A549 (cell line): ENCODE measurements around the gene R3HDM2. TPM values are rescaled to one million over a fixed set of nuclear protein-coding genes. Genes with fewer than 3 reads are reported as not detected.

Experiments used
- ATAC-seq, 2 experiments: fragments of 200-7000 bp in 1 of 2; fragments of >200 bp in 1 of 2; cut with Nextera tagmentation in 1 of 2; cut with Tn5 transposase in 1 of 2; 3 replicates each; pipeline versions ENCODE4 v1.8.0 to v1.9.1; 2018 to 2020; ENCODE audit warnings: mild to moderate bottlenecking in 1 of 2, moderate library complexity in 1 of 2
- CTCF ChIA-PET: fragments of 300-600 bp; sonication (Branson Sonifier 250); formaldehyde crosslinking; extraction: SDS; loops from one replicate; lab custom pipeline; 2021; ENCODE audit warnings: antibody characterized with exemption, inconsistent platforms; lab: Yijun Ruan, JAX
- POLR2A ChIA-PET: fragments of 350-600 bp; formaldehyde crosslinking; extraction: SDS; loops from one replicate; lab custom pipeline; 2021; ENCODE audit warnings: antibody characterized with exemption, inconsistent platforms; lab: Yijun Ruan, JAX
- DNase-seq, 2 experiments: peaks; one replicate each; pipeline versions ENCODE4 v3.0.0 to v3.0.0-alpha.2; 2011 to 2016; ENCODE audit warnings: low read depth in 1 of 2, low spot score in 1 of 2
- FAIRE-seq: peaks from 2 replicates; lab custom pipeline; 2011; peaks lifted over from hg19 to GRCh38; lab: Jason Lieb, UNC
- H3K27ac ChIP-seq, 2 experiments: fragments of >200 bp; sonication (Bioruptor Twin); formaldehyde crosslinking; 3 replicates each; pipeline ENCODE4 v1.5.1; 2016 to 2017
- H3K4me1 ChIP-seq: fragments of >200 bp; sonication (Bioruptor Twin); formaldehyde crosslinking; 3 replicates; pipeline ENCODE4 v1.6.1; 2016
- H3K4me2 ChIP-seq: fragments of >200 bp; sonication (Bioruptor Twin); formaldehyde crosslinking; 3 replicates; pipeline ENCODE4 v1.6.1; 2016
- H3K4me3 ChIP-seq: fragments of >200 bp; sonication (Bioruptor Twin); formaldehyde crosslinking; 3 replicates; pipeline ENCODE4 v1.5.1; 2016
- H3K9me3 ChIP-seq: fragments of >200 bp; sonication (Bioruptor Twin); formaldehyde crosslinking; 3 replicates; pipeline ENCODE4 v1.6.1; 2016
- CBX8 ChIP-seq: fragments of 200-600 bp; sonication (generic); IDR thresholded peaks from 2 replicates; pipeline ENCODE4 v1.6.1; 2016
- CEBPB ChIP-seq, 2 experiments: fragments of >200 bp in 1 of 2; sonication (Bioruptor Twin) in 1 of 2; formaldehyde crosslinking in 1 of 2; IDR thresholded peaks; 2 replicates each; pipeline ENCODE4 v1.6.1; 2012 to 2016
- CHD2 ChIP-seq: fragments of 150-350 bp; IDR thresholded peaks from 2 replicates; pipeline ENCODE4 v1.6.1; 2014; ENCODE audit warnings: low read length; ENCODE audit not compliant: partially characterized antibody
- CTCF ChIP-seq: fragments of >200 bp; sonication (Bioruptor Twin); formaldehyde crosslinking; IDR thresholded peaks from 3 replicates; pipeline ENCODE4 v1.5.1; 2016
- E2F6 ChIP-seq: IDR thresholded peaks from 2 replicates; pipeline ENCODE4 v1.6.1; 2012; ENCODE audit warnings: low read depth, borderline replicate concordance
- EHF ChIP-seq: fragments of 250-450 bp; sonication (Bioruptor Pico); IDR thresholded peaks from 2 replicates; pipeline ENCODE4 v1.5.0; 2020; ENCODE audit warnings: mild to moderate bottlenecking
- EP300 ChIP-seq, 2 experiments: fragments of >200 bp; sonication (Bioruptor Twin); formaldehyde crosslinking; IDR thresholded peaks; 2 replicates in 1 of 2; 3 replicates in 1 of 2; pipeline ENCODE4 v1.6.1; 2016 to 2017
- FOSB ChIP-seq: fragments of 250-450 bp; sonication (Bioruptor Pico); IDR thresholded peaks from 2 replicates; pipeline ENCODE4 v1.5.0; 2020; ENCODE audit warnings: mild to moderate bottlenecking, moderate library complexity
- FOSL2 ChIP-seq, 2 experiments: fragments of 450-650 bp in 1 of 2; fragments of >200 bp in 1 of 2; sonication (Bioruptor Twin) in 1 of 2; formaldehyde crosslinking; IDR thresholded peaks; 2 replicates each; pipeline versions ENCODE4 v1.5.0 to v1.6.1; 2016 to 2020; ENCODE audit warnings: mild to moderate bottlenecking in 1 of 2, moderate library complexity in 1 of 2
- FOXS1 ChIP-seq: fragments of 250-450 bp; sonication (Bioruptor Pico); IDR thresholded peaks from 2 replicates; pipeline ENCODE4 v1.5.0; 2020; ENCODE audit warnings: mild to moderate bottlenecking, moderate library complexity
- HDAC2 ChIP-seq: fragments of 200-600 bp; sonication (generic); IDR thresholded peaks from 2 replicates; pipeline ENCODE4 v1.6.1; 2016
- HEYL ChIP-seq: fragments of 250-450 bp; sonication (Bioruptor Pico); IDR thresholded peaks from 2 replicates; pipeline ENCODE4 v1.8.0; 2021; ENCODE audit warnings: mild to moderate bottlenecking, moderate library complexity
- HOXA7 ChIP-seq: fragments of 250-450 bp; sonication (Bioruptor Pico); IDR thresholded peaks from 2 replicates; pipeline ENCODE4 v1.5.0; 2020; ENCODE audit warnings: mild to moderate bottlenecking, moderate library complexity
- HOXB13 ChIP-seq: fragments of 250-450 bp; sonication (Bioruptor Pico); IDR thresholded peaks from 2 replicates; pipeline ENCODE4 v1.5.0; 2020; ENCODE audit warnings: low read depth, mild to moderate bottlenecking, moderate library complexity
- JUN ChIP-seq, 2 experiments: fragments of >200 bp; sonication (Bioruptor Twin); formaldehyde crosslinking; IDR thresholded peaks; 2 replicates in 1 of 2; 3 replicates in 1 of 2; pipeline ENCODE4 v1.6.1; 2016 to 2017
- KDM1A ChIP-seq: fragments of 200-600 bp; sonication (generic); IDR thresholded peaks from 2 replicates; pipeline ENCODE4 v1.6.1; 2016; ENCODE audit warnings: low read depth, mild to moderate bottlenecking
- NFE2L2 ChIP-seq: fragments of 150-350 bp; conservative IDR thresholded peaks from 2 replicates; pipeline ENCODE4 v1.6.1; 2014; ENCODE audit warnings: low read length
- RAD21 ChIP-seq, 2 experiments: fragments of >200 bp in 1 of 2; sonication (Bioruptor Twin) in 1 of 2; formaldehyde crosslinking in 1 of 2; IDR thresholded peaks in 1 of 2; conservative IDR thresholded peaks in 1 of 2; 2 replicates in 1 of 2; 3 replicates in 1 of 2; pipeline ENCODE4 v1.6.1; 2012 to 2018; ENCODE audit warnings: inconsistent platforms in 1 of 2
- RARB ChIP-seq: fragments of 250-450 bp; sonication (Bioruptor Pico); IDR thresholded peaks from 2 replicates; pipeline ENCODE4 v1.8.0; 2021; ENCODE audit warnings: mild to moderate bottlenecking, moderate library complexity
- RCOR1 ChIP-seq: fragments of 150-350 bp; IDR thresholded peaks from 2 replicates; pipeline ENCODE4 v1.6.1; 2014; ENCODE audit warnings: antibody characterized with exemption, low read length, low read depth
- RNF2 ChIP-seq: fragments of 200-600 bp; sonication (generic); IDR thresholded peaks from 2 replicates; pipeline ENCODE4 v1.6.1; 2016; ENCODE audit warnings: low read depth, mild to moderate bottlenecking, antibody characterized with exemption, moderate library complexity, borderline replicate concordance
- TP53 ChIP-seq: fragments of 250-450 bp; sonication (Bioruptor Pico); IDR thresholded peaks from 2 replicates; pipeline ENCODE4 v1.5.0; 2021; ENCODE audit warnings: mild to moderate bottlenecking, moderate library complexity
- ZSCAN20 ChIP-seq: fragments of 250-450 bp; sonication (Bioruptor Pico); IDR thresholded peaks from 2 replicates; pipeline ENCODE4 v1.8.0; 2022; ENCODE audit warnings: mild to moderate bottlenecking, moderate library complexity
- WGBS: methylation state at CpG from one replicate; pipeline ENCODE4 v1.1.6; 2017; ENCODE audit errors: missing lambda C conversion rate; 5-methylcytosine and 5-hydroxymethylcytosine counted together
- polyA plus RNA-seq, 4 experiments: library from polyadenylated mRNA; depleted of rRNA in 3 of 4; stranded (reverse); fragments of >200 nt; fragmentation: RNase III in 1 of 4; extraction: RNeasy Plus Mini Kit Qiagen cat#74134 plus additional on column Dnase treatment in 1 of 4; gene quantifications; 2 replicates in 3 of 4; 3 replicates in 1 of 4; pipeline ENCODE4 v1.2.3, GENCODE V29; 2011 to 2017
- TF ChIP-seq, protein P1 (sequence below): fragments of 450-650 bp; IDR thresholded peaks from 2 replicates; pipeline ENCODE4 v1.6.1; 2014; ENCODE audit warnings: antibody characterized with exemption

The R3HDM2 gene
- polyA plus RNA-seq, 2 of the 4 experiments (the other 2 are of a cell fraction), result 14.0 to 30.6 TPM

GRCh38 chr12:57343703-57344378 lies 87.0 kb downstream of the R3HDM2 start:
- Histone ChIP-seq H3K4me1 (peaks cover 34% of the 10 kb centered on the region), H3K9me3 (peaks cover 4% of the 10 kb centered on the region; the same call in 2 of the 3 replicates), H3K4me3 (no peak overlapping the region), H3K27ac (no peak overlapping the region), H3K4me2 (no peak overlapping the region)
- TF ChIP-seq RARB (CRISPR knock-in tag), result no peak
- TF ChIP-seq RNF2, result no peak
- no peak for TF ChIP-seq CHD2
- no peak for TF ChIP-seq JUN (IDR thresholded peaks at IDR 0.05)
- no peak for TF ChIP-seq HDAC2
- TF ChIP-seq E2F6, result no peak
- no peak for DNase-seq
- CTCF ChIA-PET, result interaction anchor here (0.6 to 4.9 kb wide), 2 partner anchors 18 to 110 kb away, joined by 3 to 38 read pairs; partner anchors contain the start of gene INHBE
- ATAC-seq, result no peak
- no peak for FAIRE-seq
- POLR2A ChIA-PET, result no interaction called here
- WGBS, result 80% methylated on average over 7 of the region's 7 CpGs

- CTCF ChIA-PET, result interaction anchor here (0.6 to 4.9 kb wide), 10 partner anchors 9 to 334 kb away, joined by 3 to 38 read pairs (median 4); partner anchors contain the start of genes INHBC and INHBE
- TF ChIP-seq CEBPB (IDR thresholded peaks at IDR 0.05) (peak in 1 of 2 experiments; percentile 28; a peak in 1 of 4 replicates), CTCF (no peak)
- no peaks in the 10 kb centered on the region for H3K9me3 ChIP-seq
- H3K4me2 ChIP-seq, result peak overlapping the region; percentile 60
- WGBS, result 31% methylated on average over 7 of the region's 7 CpGs
- H3K4me1 ChIP-seq, result peaks cover 34% of the 10 kb centered on the region
- peak overlapping the region; percentile 14 to 61; a peak in 4 of 6 replicates for H3K27ac ChIP-seq
- H3K4me3 ChIP-seq, result no peak overlapping the region
- peak; percentile 83 to 86 for ATAC-seq
- DNase-seq, result peak; percentile 27 to 71
- FAIRE-seq, result no peak
- POLR2A ChIA-PET, result interaction anchor here (0.7 to 1.8 kb wide), 3 partner anchors 23 to 1009 kb away, joined by 3 to 7 read pairs (median 3); partner anchors contain the start of gene PAN2
These were observed 88.6 kb downstream of the R3HDM2 start for GRCh38 chr12:57342207-57342691.

DNA sequence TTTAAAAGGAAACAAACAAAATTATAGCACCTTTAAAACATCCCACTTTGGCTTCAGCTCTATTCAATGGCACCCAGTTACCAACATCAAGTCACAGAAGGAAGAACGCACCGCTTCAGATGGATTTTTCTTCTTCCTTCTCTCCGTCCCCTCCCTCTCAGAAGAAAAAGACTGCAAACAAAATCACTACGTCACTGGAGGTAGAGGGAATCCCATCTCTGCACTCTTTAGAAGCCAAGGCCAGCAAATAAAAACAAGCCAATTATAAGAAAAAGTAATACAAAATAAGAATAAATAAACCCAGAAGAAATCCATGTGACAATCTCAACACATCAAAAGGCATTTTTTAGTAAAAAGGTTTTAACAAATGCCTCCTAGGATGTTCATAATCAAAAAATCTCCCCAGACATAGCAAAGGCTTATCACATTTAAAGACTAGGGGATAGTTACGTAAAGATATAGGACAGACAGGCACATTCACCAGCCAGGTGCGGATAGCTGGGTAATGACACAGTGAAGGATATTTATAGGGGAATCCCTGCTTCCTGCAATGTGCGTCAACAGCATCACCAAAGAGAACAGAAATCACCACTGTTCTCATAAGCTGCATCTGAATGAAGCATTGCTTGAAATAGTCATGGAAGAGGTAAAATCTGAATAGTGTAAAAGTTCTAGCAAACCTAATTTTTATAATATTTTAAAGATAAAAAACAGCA lies 89.4 kb downstream of the R3HDM2 start:
- POLR2A ChIA-PET, result interaction anchor here (1.2 to 1.8 kb wide), 3 partner anchors 22 to 89 kb away, joined by 3 to 7 read pairs (median 5); no protein-coding TSS in a partner anchor

GRCh38 chr12:57340104-57340503 lies 90.7 kb downstream of the R3HDM2 start:
- ChIA-PET POLR2A (interaction anchor here (1.7 kb wide), 1 partner anchor 90 kb away, joined by 5 read pairs; no protein-coding TSS in a partner anchor), CTCF (interaction anchor here (0.9 to 2.1 kb wide), 6 partner anchors 16 to 126 kb away, joined by 3 to 13 read pairs (median 5); partner anchors contain the start of gene GLI1)
- 12% methylated on average over 3 of the region's 3 CpGs for WGBS
- Histone ChIP-seq H3K4me1 (peaks cover 34% of the 10 kb centered on the region), H3K9me3 (no peaks in the 10 kb centered on the region), H3K27ac (peak overlapping the region in 1 of 2 experiments; percentile 15; a peak in 1 of 6 replicates), H3K4me2 (peak overlapping the region; percentile 60), H3K4me3 (no peak overlapping the region)
- FAIRE-seq (no peak), DNase-seq (peak; percentile 41 to 71), ATAC-seq (peak in 1 of 2 experiments; percentile 65; a peak in 4 of 6 replicates)
- TF ChIP-seq HEYL (CRISPR knock-in tag) (no peak), KDM1A (no peak), FOXS1 (CRISPR knock-in tag) (no peak), ZSCAN20 (CRISPR knock-in tag) (no peak), HDAC2 (no peak), NFE2L2 (no peak), RAD21 (conservative IDR thresholded peaks at IDR 0.05 in 1 of 2, IDR thresholded peaks at IDR 0.05 in 1 of 2) (no peak), EHF (CRISPR knock-in tag) (no peak), HOXB13 (CRISPR knock-in tag) (no peak), TP53 (no peak), RARB (CRISPR knock-in tag) (no peak), FOSB (CRISPR knock-in tag) (no peak), RCOR1 (no peak), HOXA7 (CRISPR knock-in tag) (no peak), FOSL2 (IDR thresholded peaks at IDR 0.05) (no peak), FOSL2 (CRISPR knock-in tag; IDR thresholded peaks at IDR 0.05) (no peak)
- TF ChIP-seq, protein P1, sequence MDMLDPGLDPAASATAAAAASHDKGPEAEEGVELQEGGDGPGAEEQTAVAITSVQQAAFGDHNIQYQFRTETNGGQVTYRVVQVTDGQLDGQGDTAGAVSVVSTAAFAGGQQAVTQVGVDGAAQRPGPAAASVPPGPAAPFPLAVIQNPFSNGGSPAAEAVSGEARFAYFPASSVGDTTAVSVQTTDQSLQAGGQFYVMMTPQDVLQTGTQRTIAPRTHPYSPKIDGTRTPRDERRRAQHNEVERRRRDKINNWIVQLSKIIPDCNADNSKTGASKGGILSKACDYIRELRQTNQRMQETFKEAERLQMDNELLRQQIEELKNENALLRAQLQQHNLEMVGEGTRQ, result no peak

More for the DNA sequence above, 89.4 kb downstream of the R3HDM2 start:
- Histone ChIP-seq H3K4me2 (peak overlapping the region; percentile 60), H3K9me3 (no peaks in the 10 kb centered on the region), H3K4me3 (0 out of 3 replicates have a peak overlapping the region, but pooled peaks have one; percentile 13), H3K4me1 (peaks cover 34% of the 10 kb centered on the region), H3K27ac (peak overlapping the region; percentile 16 to 61; a peak in 4 of 6 replicates)
- CTCF ChIA-PET, result interaction anchor here (1.0 to 4.9 kb wide), 7 partner anchors 18 to 113 kb away, joined by 3 to 38 read pairs (median 5); partner anchors contain the start of genes INHBC and INHBE
- TF ChIP-seq FOSL2 (IDR thresholded peaks at IDR 0.05) (no peak), FOSL2 (CRISPR knock-in tag; IDR thresholded peaks at IDR 0.05) (peak; percentile 39; the same call in 1 of the 2 replicates), EP300 (IDR thresholded peaks at IDR 0.05) (no peak), CBX8 (no peak)
- FAIRE-seq, result peak; percentile 68
- peak; percentile 51 to 76; a peak in 3 of 6 replicates for ATAC-seq
- WGBS, result 36% methylated on average over 7 of the region's 7 CpGs
- peak; percentile 30 to 74 for DNase-seq
